Measurements from ENCODE around the gene DGAT2L6.
A peak's percentile ranks its signal among the peaks of the same experiment; 100 is the strongest.
"Not testable (repeated sequence)": the region's sequence is repeated elsewhere in the genome, so short reads cannot be mapped to it uniquely, and the experiment has no call there.

The DGAT2L6 gene

GRCh38 chrX:70168238-70169188, 8.8 kb upstream of the DGAT2L6 start:
- Mint-ChIP-seq H3K36me3 (ENCODE audit: insufficient read depth) (peaks cover 17% of the 10 kb centered on the region), H3K27me3 (no peaks in the 10 kb centered on the region), H3K27ac (ENCODE audit: low read depth) (no peak overlapping the region), H3K4me3 (no peak overlapping the region), H3K4me1 (no peaks in the 10 kb centered on the region), H3K9me3 (no peaks in the 10 kb centered on the region)
- DNase-seq (ENCODE audit: low spot score in 2 of 2) (no peak), ATAC-seq (replicated peaks; ENCODE audit: extremely low read depth, poor library complexity, severe bottlenecking) (no peak)

- Mint-ChIP-seq H3K4me3 (no peak overlapping the region), H3K9me3 (no peaks in the 10 kb centered on the region), H3K4me1 (no peaks in the 10 kb centered on the region), H3K27me3 (no peaks in the 10 kb centered on the region), H3K27ac (ENCODE audit: low read depth) (no peak overlapping the region), H3K36me3 (ENCODE audit: insufficient read depth) (peaks cover 11% of the 10 kb centered on the region)
- DNase-seq (ENCODE audit: low spot score in 2 of 2), result no peak
- ATAC-seq (replicated peaks; ENCODE audit: extremely low read depth, poor library complexity, severe bottlenecking), result no peak
Measured at GRCh38 chrX:70169281-70169680, 8.0 kb upstream of the DGAT2L6 start.

GRCh38 chrX:70171624-70172023, 5.7 kb upstream of the DGAT2L6 start:
- no peaks in the 10 kb centered on the region for H3K27me3 Mint-ChIP-seq
- peaks cover 3% of the 10 kb centered on the region for H3K36me3 Mint-ChIP-seq (ENCODE audit: insufficient read depth)
- DNase-seq (ENCODE audit: low spot score in 2 of 2) (no peak), ATAC-seq (replicated peaks; ENCODE audit: extremely low read depth, poor library complexity, severe bottlenecking) (no peak)
- no peaks in the 10 kb centered on the region for H3K9me3 Mint-ChIP-seq
- H3K4me3 Mint-ChIP-seq, result no peak overlapping the region
- no peaks in the 10 kb centered on the region for H3K4me1 Mint-ChIP-seq
- no peak overlapping the region for H3K27ac Mint-ChIP-seq (ENCODE audit: low read depth)

GRCh38 chrX:70172221-70172620, 5.1 kb upstream of the DGAT2L6 start:
- H3K4me3 Mint-ChIP-seq, result no peak overlapping the region
- no peaks in the 10 kb centered on the region for H3K9me3 Mint-ChIP-seq
- H3K36me3 Mint-ChIP-seq (ENCODE audit: insufficient read depth), result no peaks in the 10 kb centered on the region
- ATAC-seq (replicated peaks; ENCODE audit: extremely low read depth, poor library complexity, severe bottlenecking), result no peak
- no peak overlapping the region for H3K27ac Mint-ChIP-seq (ENCODE audit: low read depth)
- no peak for DNase-seq (ENCODE audit: low spot score in 2 of 2)
- no peaks in the 10 kb centered on the region for H3K27me3 Mint-ChIP-seq
- H3K4me1 Mint-ChIP-seq, result no peaks in the 10 kb centered on the region

GRCh38 chrX:70172964-70173363, 4.3 kb upstream of the DGAT2L6 start:
- DNase-seq (ENCODE audit: low spot score in 2 of 2) (no peak), ATAC-seq (replicated peaks; ENCODE audit: extremely low read depth, poor library complexity, severe bottlenecking) (no peak)
- Mint-ChIP-seq H3K4me3 (no peak overlapping the region), H3K27me3 (no peaks in the 10 kb centered on the region), H3K36me3 (ENCODE audit: insufficient read depth) (no peaks in the 10 kb centered on the region), H3K4me1 (no peaks in the 10 kb centered on the region), H3K27ac (ENCODE audit: low read depth) (no peak overlapping the region), H3K9me3 (no peaks in the 10 kb centered on the region)

- Mint-ChIP-seq H3K4me3 (no peak overlapping the region), H3K4me1 (no peaks in the 10 kb centered on the region), H3K36me3 (ENCODE audit: insufficient read depth) (no peaks in the 10 kb centered on the region), H3K9me3 (no peaks in the 10 kb centered on the region), H3K27ac (ENCODE audit: low read depth) (no peak overlapping the region), H3K27me3 (no peaks in the 10 kb centered on the region)
- ATAC-seq (replicated peaks; ENCODE audit: extremely low read depth, poor library complexity, severe bottlenecking), result no peak
- no peak for DNase-seq (ENCODE audit: low spot score in 2 of 2)
Measured at GRCh38 chrX:70174754-70175153, 2.5 kb upstream of the DGAT2L6 start.

GRCh38 chrX:70175338-70175737, 1.9 kb upstream of the DGAT2L6 start:
- no peak overlapping the region for H3K4me3 Mint-ChIP-seq
- DNase-seq (ENCODE audit: low spot score in 2 of 2), result no peak
- H3K9me3 Mint-ChIP-seq, result no peaks in the 10 kb centered on the region
- H3K27me3 Mint-ChIP-seq, result no peaks in the 10 kb centered on the region
- H3K4me1 Mint-ChIP-seq, result no peaks in the 10 kb centered on the region
- ATAC-seq (replicated peaks; ENCODE audit: extremely low read depth, poor library complexity, severe bottlenecking), result no peak
- H3K27ac Mint-ChIP-seq (ENCODE audit: low read depth), result no peak overlapping the region
- H3K36me3 Mint-ChIP-seq (ENCODE audit: insufficient read depth), result no peaks in the 10 kb centered on the region

GRCh38 chrX:70183091-70183490, 5.8 kb downstream of the DGAT2L6 start:
- H3K27me3 Mint-ChIP-seq, result peaks cover 12% of the 10 kb centered on the region
- ATAC-seq (replicated peaks; ENCODE audit: extremely low read depth, poor library complexity, severe bottlenecking), result no peak
- no peak for DNase-seq (ENCODE audit: low spot score in 2 of 2)
- H3K36me3 Mint-ChIP-seq (ENCODE audit: insufficient read depth), result no peaks in the 10 kb centered on the region
- H3K27ac Mint-ChIP-seq (ENCODE audit: low read depth), result no peak overlapping the region
- H3K9me3 Mint-ChIP-seq, result no peaks in the 10 kb centered on the region
- H3K4me1 Mint-ChIP-seq, result no peaks in the 10 kb centered on the region
- H3K4me3 Mint-ChIP-seq, result no peak overlapping the region

- no peak overlapping the region for H3K4me3 Mint-ChIP-seq
- H3K9me3 Mint-ChIP-seq, result peaks cover 9% of the 10 kb centered on the region
- H3K36me3 Mint-ChIP-seq (ENCODE audit: insufficient read depth), result peaks cover 3% of the 10 kb centered on the region
- H3K27ac Mint-ChIP-seq (ENCODE audit: low read depth), result no peak overlapping the region
- no peak for ATAC-seq (replicated peaks; ENCODE audit: extremely low read depth, poor library complexity, severe bottlenecking)
- H3K4me1 Mint-ChIP-seq, result no peaks in the 10 kb centered on the region
- DNase-seq (ENCODE audit: low spot score in 2 of 2), result no peak
- peaks cover 21% of the 10 kb centered on the region for H3K27me3 Mint-ChIP-seq
Measured at GRCh38 chrX:70190225-70190624, 12.9 kb downstream of the DGAT2L6 start.

GRCh38 chrX:70196961-70197720, 19.9 kb downstream of the DGAT2L6 start:
- no peaks in the 10 kb centered on the region for H3K27me3 Mint-ChIP-seq
- no peaks in the 10 kb centered on the region for H3K9me3 Mint-ChIP-seq
- ATAC-seq (replicated peaks; ENCODE audit: extremely low read depth, poor library complexity, severe bottlenecking) (peak; percentile 60), DNase-seq (ENCODE audit: low spot score in 2 of 2) (peak; percentile 29 to 37)
- no peak overlapping the region for H3K4me3 Mint-ChIP-seq
- no peaks in the 10 kb centered on the region for H3K36me3 Mint-ChIP-seq (ENCODE audit: insufficient read depth)
- H3K27ac Mint-ChIP-seq (ENCODE audit: low read depth), result no peak overlapping the region
- peaks cover 6% of the 10 kb centered on the region for H3K4me1 Mint-ChIP-seq

GRCh38 chrX:70201732-70202131, 24.4 kb downstream of the DGAT2L6 start:
- H3K36me3 Mint-ChIP-seq (ENCODE audit: insufficient read depth), result no peaks in the 10 kb centered on the region
- H3K4me1 Mint-ChIP-seq, result peaks cover 6% of the 10 kb centered on the region
- no peak overlapping the region for H3K27ac Mint-ChIP-seq (ENCODE audit: low read depth)
- H3K9me3 Mint-ChIP-seq, result no peaks in the 10 kb centered on the region
- DNase-seq (ENCODE audit: low spot score in 2 of 2) (no peak), ATAC-seq (replicated peaks; ENCODE audit: extremely low read depth, poor library complexity, severe bottlenecking) (no peak)
- no peaks in the 10 kb centered on the region for H3K27me3 Mint-ChIP-seq
- no peak overlapping the region for H3K4me3 Mint-ChIP-seq

- H3K9me3 Mint-ChIP-seq, result no peaks in the 10 kb centered on the region
- H3K27ac Mint-ChIP-seq (ENCODE audit: low read depth), result no peak overlapping the region
- H3K36me3 Mint-ChIP-seq (ENCODE audit: insufficient read depth), result no peaks in the 10 kb centered on the region
- H3K4me3 Mint-ChIP-seq, result no peak overlapping the region
- no peaks in the 10 kb centered on the region for H3K27me3 Mint-ChIP-seq
- ATAC-seq (replicated peaks; ENCODE audit: extremely low read depth, poor library complexity, severe bottlenecking) (no peak), DNase-seq (ENCODE audit: low spot score in 2 of 2) (no peak)
- no peaks in the 10 kb centered on the region for H3K4me1 Mint-ChIP-seq
Measured at GRCh38 chrX:70208479-70208878, 31.2 kb downstream of the DGAT2L6 start.

GRCh38 chrX:70209570-70209969, 32.3 kb downstream of the DGAT2L6 start:
- ATAC-seq (replicated peaks; ENCODE audit: extremely low read depth, poor library complexity, severe bottlenecking); H3K4me1 Mint-ChIP-seq; H3K27ac Mint-ChIP-seq (ENCODE audit: low read depth); DNase-seq (ENCODE audit: low spot score in 2 of 2); H3K27me3 Mint-ChIP-seq; H3K4me3 Mint-ChIP-seq; H3K9me3 Mint-ChIP-seq; H3K36me3 Mint-ChIP-seq (ENCODE audit: insufficient read depth): not testable (repeated sequence)

Measured in central memory CD8-positive, alpha-beta T cell (primary cell).